WTC11 (cell line): Measurements from ENCODE around the gene AAGAB.

ENCODE experiments used
- CREB1 ChIP-seq: sonication (generic); formaldehyde crosslinking; IDR thresholded peaks from 2 replicates; pipeline ENCODE4 v1.8.0; 2023; ENCODE audit warnings: mild to moderate bottlenecking, missing genetic modification reagents
- CREM ChIP-seq: sonication (generic); formaldehyde crosslinking; IDR thresholded peaks from 2 replicates; pipeline ENCODE4 v1.8.1; 2022; ENCODE audit warnings: mild to moderate bottlenecking, missing genetic modification reagents, moderate library complexity
- ESRRA ChIP-seq: sonication (generic); formaldehyde crosslinking; IDR thresholded peaks from 2 replicates; pipeline ENCODE4 v1.8.1; 2022; ENCODE audit warnings: mild to moderate bottlenecking, missing genetic modification reagents, borderline replicate concordance
- KAT7 ChIP-seq: sonication (generic); formaldehyde crosslinking; IDR thresholded peaks from 2 replicates; pipeline ENCODE4 v1.8.1; 2023; ENCODE audit warnings: missing genetic modification reagents, mild to moderate bottlenecking, borderline replicate concordance
- NFATC4 ChIP-seq: fragments of 250-450 bp; sonication (Bioruptor Pico); IDR thresholded peaks from 2 replicates; pipeline ENCODE4 v1.9.0; 2021; ENCODE audit warnings: mild to moderate bottlenecking
- TF ChIP-seq, protein P1 (sequence below): sonication (generic); formaldehyde crosslinking; IDR thresholded peaks from 2 replicates; pipeline ENCODE4 v1.8.1; 2023; ENCODE audit warnings: mild to moderate bottlenecking, missing genetic modification reagents, moderate library complexity
- TF ChIP-seq, protein P2 (sequence below): fragments of 200-600 bp; IDR thresholded peaks from 2 replicates; pipeline ENCODE4 v1.8.0; 2022; ENCODE audit warnings: antibody characterized with exemption
- TF ChIP-seq, protein P3 (sequence below): sonication (generic); formaldehyde crosslinking; IDR thresholded peaks from 2 replicates; pipeline ENCODE4 v1.8.1; 2023; ENCODE audit warnings: mild to moderate bottlenecking, missing genetic modification reagents
- TF ChIP-seq, protein P4 (sequence below): sonication (generic); formaldehyde crosslinking; IDR thresholded peaks from 2 replicates; pipeline ENCODE4 v1.8.0; 2022; ENCODE audit warnings: mild to moderate bottlenecking, missing genetic modification reagents

DNA sequence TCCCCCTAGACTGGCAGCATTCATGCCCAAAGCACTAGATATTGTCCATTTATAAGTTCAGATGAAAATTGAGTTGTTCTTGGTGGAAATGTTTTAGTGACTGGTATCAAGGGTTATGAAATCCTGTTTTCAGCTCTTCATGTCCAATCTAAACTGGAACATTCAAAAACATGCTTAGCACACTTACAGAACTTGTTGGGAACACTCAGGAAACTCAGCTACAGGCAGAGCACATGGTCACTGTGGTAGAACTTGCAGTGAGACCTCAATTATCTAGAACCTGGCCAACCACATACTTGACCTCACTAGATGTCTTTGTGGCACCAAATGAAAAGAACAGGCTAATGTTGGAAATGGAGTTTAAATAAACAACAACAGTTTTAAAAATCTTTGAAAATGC lies 100.2 kb downstream of the AAGAB start:
- TF ChIP-seq, protein P1, sequence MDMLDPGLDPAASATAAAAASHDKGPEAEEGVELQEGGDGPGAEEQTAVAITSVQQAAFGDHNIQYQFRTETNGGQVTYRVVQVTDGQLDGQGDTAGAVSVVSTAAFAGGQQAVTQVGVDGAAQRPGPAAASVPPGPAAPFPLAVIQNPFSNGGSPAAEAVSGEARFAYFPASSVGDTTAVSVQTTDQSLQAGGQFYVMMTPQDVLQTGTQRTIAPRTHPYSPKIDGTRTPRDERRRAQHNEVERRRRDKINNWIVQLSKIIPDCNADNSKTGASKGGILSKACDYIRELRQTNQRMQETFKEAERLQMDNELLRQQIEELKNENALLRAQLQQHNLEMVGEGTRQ (CRISPR knock-in tag): no peak
- TF ChIP-seq, protein P2, sequence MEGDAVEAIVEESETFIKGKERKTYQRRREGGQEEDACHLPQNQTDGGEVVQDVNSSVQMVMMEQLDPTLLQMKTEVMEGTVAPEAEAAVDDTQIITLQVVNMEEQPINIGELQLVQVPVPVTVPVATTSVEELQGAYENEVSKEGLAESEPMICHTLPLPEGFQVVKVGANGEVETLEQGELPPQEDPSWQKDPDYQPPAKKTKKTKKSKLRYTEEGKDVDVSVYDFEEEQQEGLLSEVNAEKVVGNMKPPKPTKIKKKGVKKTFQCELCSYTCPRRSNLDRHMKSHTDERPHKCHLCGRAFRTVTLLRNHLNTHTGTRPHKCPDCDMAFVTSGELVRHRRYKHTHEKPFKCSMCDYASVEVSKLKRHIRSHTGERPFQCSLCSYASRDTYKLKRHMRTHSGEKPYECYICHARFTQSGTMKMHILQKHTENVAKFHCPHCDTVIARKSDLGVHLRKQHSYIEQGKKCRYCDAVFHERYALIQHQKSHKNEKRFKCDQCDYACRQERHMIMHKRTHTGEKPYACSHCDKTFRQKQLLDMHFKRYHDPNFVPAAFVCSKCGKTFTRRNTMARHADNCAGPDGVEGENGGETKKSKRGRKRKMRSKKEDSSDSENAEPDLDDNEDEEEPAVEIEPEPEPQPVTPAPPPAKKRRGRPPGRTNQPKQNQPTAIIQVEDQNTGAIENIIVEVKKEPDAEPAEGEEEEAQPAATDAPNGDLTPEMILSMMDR: no peak
- no peak for TF ChIP-seq CREB1 (CRISPR knock-in tag)
- TF ChIP-seq NFATC4 (CRISPR knock-in tag): no peak
- TF ChIP-seq, protein P3, sequence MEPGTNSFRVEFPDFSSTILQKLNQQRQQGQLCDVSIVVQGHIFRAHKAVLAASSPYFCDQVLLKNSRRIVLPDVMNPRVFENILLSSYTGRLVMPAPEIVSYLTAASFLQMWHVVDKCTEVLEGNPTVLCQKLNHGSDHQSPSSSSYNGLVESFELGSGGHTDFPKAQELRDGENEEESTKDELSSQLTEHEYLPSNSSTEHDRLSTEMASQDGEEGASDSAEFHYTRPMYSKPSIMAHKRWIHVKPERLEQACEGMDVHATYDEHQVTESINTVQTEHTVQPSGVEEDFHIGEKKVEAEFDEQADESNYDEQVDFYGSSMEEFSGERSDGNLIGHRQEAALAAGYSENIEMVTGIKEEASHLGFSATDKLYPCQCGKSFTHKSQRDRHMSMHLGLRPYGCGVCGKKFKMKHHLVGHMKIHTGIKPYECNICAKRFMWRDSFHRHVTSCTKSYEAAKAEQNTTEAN: no peak
- no peak for TF ChIP-seq ESRRA (CRISPR knock-in tag)
- no peak for TF ChIP-seq CREM (CRISPR knock-in tag)
- TF ChIP-seq, protein P4, sequence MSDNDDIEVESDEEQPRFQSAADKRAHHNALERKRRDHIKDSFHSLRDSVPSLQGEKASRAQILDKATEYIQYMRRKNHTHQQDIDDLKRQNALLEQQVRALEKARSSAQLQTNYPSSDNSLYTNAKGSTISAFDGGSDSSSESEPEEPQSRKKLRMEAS: no peak
- TF ChIP-seq KAT7 (CRISPR knock-in tag): no peak
